HG03280 (cell line): ENCODE data around the gene BANP.
"Not testable (repeated sequence)": the region's sequence is repeated elsewhere in the genome, so short reads cannot be mapped to it uniquely, and the experiment has no call there.

Experiments
- ATAC-seq: cut with Tn5 transposase; IDR thresholded peaks from one replicate; pipeline ENCODE4 v1.9.1; 2021; ENCODE audit warnings: mild to moderate bottlenecking, moderate library complexity; ENCODE audit not compliant: unreplicated experiment

Gene BANP

DNA sequence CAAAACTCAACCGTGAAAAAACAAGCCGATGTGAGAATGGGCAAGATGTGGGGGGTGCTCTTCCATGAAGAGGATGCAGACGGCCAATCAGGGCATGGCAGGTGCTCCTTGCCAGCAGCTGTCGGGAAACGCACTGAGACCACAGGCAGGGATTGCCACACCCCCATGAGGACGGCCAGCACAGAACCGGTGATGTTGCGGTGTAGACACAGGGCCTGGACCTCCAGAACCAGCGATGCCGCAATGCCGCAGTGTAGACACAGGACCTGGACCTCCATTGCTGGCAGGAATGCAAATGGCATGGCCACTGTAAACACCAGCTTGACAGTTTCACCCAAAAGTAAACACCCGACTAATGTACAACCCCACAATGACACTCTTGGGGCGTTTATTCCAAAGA is 164.9 kb downstream of the BANP start:
- ATAC-seq, result no peak

GRCh38 chr16:88117476-88117868 is 166.2 kb downstream of the BANP start:
- no peak for ATAC-seq

DNA sequence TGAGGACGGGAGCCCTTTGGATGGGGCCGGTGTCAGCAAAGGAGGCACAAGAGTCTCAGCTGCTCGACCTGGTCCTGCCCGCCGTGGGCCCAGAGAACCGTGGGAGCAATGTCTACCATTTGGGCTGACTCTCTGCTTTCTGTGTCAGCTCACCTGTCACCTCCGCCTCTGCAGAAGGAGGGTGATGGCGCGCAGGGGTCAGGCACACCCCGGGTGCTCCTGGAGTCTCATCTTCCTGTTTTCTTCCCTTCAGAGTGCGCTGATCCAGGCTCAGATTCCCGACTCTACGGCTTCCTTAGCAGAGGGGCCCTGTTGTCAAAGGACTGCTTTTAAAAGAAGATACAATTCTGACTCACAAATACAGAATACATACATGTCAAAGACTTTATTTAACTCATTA is 167.1 kb downstream of the BANP start:
- no peak for ATAC-seq

- not testable (repeated sequence) for ATAC-seq
Observed at GRCh38 chr16:88118852-88119741, 167.9 kb downstream of the BANP start.

GRCh38 chr16:88119881-88120751 is 168.9 kb downstream of the BANP start:
- ATAC-seq, result not testable (repeated sequence)

GRCh38 chr16:88120812-88121211 is 169.6 kb downstream of the BANP start:
- ATAC-seq, result no peak

GRCh38 chr16:88121391-88121790 is 170.2 kb downstream of the BANP start:
- ATAC-seq, result not testable (repeated sequence)

DNA sequence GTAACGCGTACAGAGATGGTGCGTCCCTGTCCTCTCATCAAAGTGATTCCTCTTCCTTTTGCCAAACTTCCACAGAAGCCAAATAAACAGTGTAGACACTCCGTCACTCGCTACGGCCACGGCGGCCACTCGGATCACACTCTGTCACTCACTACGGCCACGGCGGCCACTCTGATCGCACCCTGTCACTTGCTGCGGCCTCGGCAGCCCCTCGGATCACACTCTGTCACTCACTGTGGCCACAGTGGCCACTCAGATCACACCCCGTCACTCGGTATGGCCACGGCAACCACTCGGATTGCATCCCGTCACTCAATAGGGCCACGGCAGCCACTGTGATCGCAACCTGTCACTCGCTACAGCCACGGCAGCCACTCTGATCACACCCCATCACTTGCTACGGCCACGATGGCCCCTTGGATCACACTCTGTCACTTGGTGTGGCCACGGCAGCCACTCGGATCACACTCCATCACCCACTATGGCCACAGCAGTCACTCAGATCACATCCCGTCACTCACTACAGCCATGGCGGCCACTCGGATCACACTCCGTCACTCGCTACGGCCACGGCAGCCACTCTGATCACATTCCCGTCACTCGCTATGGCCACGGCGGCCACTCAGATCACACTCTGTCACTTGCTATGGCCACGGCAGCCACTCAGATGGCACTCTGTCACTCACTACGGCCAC is 170.8 kb downstream of the BANP start:
- ATAC-seq, result no peak
